Fibroblast of mammary gland (primary cell): ENCODE data around the gene LIG1.

Source experiments
- DNase-seq: peaks from one replicate; pipeline ENCODE4 v3.0.0-alpha.2; 2010; ENCODE audit warnings: low read depth
- H3K4me3 ChIP-seq: 2 replicates; pipeline ENCODE4 v1.5.1; 2011; ENCODE audit warnings: low read depth, mild to moderate bottlenecking, low read length, moderate library complexity; ENCODE audit not compliant: control insufficient read depth
- TF ChIP-seq, protein P1 (sequence below): conservative IDR thresholded peaks from 2 replicates; pipeline ENCODE4 v1.5.1; 2011; ENCODE audit warnings: low read depth, low read length, inconsistent platforms; ENCODE audit not compliant: control insufficient read depth, insufficient read depth

The LIG1 gene

DNA sequence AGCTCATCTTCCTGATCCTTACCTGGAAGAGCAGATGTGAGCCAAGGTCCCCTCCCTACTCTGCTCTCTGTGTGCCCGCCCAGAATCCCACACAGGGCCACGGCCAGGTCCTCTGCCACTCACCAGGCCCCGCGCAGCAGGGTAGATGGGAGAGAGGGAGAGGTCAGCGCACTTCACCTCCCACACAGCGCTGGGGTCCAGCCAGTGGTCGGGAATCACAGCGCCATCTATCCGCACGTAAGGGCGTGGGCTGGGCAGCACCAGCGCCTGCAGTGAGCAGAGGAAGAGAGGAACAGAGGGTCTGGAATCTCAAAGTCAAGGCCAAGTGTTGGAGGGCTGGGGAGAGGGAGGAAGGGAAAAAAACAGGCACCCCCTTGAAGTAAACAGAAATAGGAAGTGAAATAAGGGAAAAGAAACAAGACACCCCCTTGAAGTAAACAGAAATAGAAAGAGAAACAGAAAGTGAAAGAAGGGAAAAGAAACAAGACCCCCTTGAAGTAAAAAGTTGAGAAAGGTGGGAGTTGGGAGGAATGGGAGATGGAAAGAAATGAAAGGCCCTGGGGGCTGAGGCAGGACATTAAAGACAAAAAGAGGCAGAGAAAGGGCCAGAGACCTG lies 52.5 kb downstream of the LIG1 start:
- TF ChIP-seq, protein P1, sequence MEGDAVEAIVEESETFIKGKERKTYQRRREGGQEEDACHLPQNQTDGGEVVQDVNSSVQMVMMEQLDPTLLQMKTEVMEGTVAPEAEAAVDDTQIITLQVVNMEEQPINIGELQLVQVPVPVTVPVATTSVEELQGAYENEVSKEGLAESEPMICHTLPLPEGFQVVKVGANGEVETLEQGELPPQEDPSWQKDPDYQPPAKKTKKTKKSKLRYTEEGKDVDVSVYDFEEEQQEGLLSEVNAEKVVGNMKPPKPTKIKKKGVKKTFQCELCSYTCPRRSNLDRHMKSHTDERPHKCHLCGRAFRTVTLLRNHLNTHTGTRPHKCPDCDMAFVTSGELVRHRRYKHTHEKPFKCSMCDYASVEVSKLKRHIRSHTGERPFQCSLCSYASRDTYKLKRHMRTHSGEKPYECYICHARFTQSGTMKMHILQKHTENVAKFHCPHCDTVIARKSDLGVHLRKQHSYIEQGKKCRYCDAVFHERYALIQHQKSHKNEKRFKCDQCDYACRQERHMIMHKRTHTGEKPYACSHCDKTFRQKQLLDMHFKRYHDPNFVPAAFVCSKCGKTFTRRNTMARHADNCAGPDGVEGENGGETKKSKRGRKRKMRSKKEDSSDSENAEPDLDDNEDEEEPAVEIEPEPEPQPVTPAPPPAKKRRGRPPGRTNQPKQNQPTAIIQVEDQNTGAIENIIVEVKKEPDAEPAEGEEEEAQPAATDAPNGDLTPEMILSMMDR, result no peak
- no peak for DNase-seq

DNA sequence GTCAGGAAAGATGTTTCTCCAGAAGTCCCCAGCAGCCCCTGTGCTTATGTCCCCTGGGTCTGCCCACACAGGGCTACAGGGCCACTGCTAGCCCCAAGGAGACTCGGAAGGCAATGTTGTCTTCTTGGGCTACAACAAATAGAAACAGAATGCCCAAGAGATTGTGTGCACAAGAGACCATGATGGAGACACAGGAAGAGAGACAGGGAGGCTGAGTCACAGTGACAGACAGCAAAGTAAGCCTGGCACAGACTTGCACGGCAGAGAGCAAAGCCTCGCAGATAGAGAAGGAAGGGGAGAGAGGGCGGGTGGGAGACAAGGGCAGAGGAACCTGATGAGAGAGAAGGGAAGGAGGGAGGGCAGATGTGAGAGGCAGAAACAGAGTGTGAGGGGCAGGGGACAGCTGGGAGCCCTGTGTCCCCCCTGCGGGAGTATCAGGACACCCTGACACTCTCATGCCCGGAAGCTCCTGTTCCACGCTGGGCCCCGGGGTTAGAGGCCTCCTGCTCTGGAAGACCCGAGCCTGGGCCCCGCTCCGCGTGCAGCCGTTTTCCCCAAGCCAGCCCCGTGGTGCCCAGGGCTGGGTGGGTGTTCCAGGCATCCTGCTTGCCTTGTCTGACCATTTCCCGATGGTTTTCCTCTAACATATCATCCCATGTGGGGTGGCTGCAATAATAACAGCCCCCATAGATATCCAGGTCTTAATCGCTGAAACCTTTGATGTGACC lies 56.8 kb downstream of the LIG1 start:
- DNase-seq, result no peak
- no peak overlapping the region for H3K4me3 ChIP-seq
- TF ChIP-seq, protein P1, result no peak

More for the DNA sequence above, 52.5 kb downstream of the LIG1 start:
- no peak overlapping the region for H3K4me3 ChIP-seq

DNA sequence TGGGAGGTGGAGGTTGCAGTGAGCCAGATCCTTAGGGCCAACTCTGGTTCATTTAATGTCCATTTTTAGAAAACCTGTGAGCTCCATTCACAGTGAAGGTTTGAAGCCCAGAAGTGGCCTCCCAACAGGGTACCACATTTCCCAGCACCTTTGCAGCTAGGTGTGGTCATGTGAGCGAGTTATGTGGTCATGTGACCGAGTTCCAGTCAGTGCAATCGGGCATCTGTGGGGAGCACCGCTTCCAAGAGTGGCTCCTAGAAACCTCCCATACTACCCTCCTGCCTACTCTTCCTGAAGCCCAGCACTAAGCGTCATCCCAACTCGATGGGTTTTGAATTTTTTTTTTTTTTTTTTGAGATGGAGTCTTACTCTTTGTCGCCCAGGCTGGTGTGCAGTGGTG lies 58.9 kb downstream of the LIG1 start:
- TF ChIP-seq, protein P1, result no peak
- DNase-seq, result no peak
- no peak overlapping the region for H3K4me3 ChIP-seq

DNA sequence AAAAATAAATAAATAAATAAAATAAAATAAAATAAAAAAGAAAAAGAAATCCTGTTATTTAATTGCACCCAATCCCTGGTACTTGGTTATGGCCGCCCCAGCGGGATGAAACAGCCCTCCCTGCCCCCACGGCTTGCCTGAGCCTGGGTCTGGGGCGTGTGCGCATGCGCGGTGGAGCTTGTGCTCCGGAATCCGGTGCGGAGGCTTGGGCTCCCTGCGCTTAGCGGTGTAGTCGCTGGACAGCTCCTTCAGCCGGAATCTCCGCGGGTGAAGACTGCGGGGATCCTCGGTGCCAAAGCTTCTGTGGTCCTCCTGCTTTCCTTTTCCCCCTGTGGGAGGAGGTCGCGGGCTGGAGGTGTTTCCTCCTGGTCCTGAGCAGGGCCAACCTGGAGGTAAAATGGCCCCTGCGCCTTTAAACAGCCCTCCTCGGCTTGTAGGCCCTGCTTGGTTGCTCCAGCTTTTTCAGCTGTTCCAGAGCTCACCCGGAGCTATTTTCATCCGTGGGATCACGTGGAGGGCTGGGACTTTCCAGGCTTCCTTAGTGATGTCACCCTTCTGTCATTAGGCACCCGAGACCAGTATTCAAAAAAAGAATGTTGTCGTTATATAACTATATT lies 59.7 kb downstream of the LIG1 start, which contains the start of gene PLA2G4C:
PLA2G4C (minus strand) TSS at position 468 of the 617 bp plus-strand sequence. CDS start 4,288 bp downstream, outside the sequence.
- TF ChIP-seq, protein P1, result no peak
- peak within 1 kb of the TSS; percentile 73 for H3K4me3 ChIP-seq
- DNase-seq, result peak; percentile 87

DNA sequence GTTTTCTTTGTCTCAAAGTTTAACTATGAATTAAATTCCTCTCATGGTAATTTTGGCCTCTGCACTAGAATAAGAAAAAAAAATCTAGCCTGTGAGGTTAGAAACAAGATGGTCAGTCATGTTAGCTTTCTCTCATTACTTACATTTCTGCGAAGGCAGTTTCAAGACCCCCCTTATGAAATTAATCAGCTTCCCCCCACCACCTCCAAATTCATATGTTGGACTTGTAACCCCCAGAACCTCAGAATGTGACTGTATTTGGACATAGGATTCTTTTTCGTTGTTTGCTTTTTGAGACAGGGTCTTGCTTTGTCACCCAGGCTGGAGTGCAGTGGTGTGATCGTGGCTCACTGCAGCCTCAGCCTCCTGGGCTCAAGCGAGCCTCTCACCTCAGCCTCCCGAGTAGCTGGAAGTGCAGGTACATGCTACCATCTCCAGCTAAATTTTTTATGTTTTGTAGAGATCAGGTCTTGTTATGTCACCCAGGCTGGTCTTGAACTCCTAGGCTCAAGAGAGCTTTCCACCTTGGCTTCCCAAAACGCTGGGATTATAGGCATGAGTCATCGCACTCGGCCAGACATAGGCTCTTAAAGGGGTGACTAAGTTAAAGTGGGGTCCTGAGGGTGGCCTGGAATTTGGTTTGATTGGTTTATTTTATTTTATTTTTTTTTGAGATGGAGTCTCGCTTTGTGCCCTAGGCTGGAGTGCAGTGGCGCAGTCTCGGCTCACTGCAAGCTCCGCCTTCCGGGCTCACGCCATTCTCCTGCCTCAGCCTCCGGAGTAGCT lies 61.0 kb downstream of the LIG1 start:
- no peak overlapping the region for H3K4me3 ChIP-seq

DNA sequence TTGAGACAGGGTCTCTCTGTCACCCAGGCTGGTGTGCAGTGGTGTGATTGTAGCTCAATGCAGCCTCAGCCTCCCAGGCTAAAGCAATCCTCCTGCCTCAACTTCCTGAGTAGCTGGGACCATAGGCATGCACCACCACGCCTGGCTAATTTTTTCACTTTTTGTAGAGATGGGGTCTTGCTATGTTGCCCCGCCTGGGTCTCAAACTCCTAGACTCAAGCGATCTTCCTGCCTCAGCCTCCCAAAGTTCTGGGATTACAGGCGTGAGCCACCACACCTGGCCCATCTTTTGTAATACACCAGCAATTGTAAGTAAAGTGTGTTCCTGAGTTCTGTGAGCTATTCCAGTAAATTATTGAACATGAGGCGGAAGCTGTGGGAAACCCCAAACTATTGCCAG lies 66.2 kb downstream of the LIG1 start:
- DNase-seq, result no peak
- TF ChIP-seq, protein P1, result no peak
- no peak overlapping the region for H3K4me3 ChIP-seq

More for the DNA sequence above, 61.0 kb downstream of the LIG1 start:
- TF ChIP-seq, protein P1, result no peak
- DNase-seq, result no peak
